HG02610 (cell line): ENCODE results near the gene PLEKHA5.

ENCODE experiments used
- ATAC-seq: cut with Tn5 transposase; IDR thresholded peaks from one replicate; pipeline ENCODE4 v1.9.1; 2021; ENCODE audit warnings: mild to moderate bottlenecking, moderate library complexity; ENCODE audit not compliant: unreplicated experiment

The PLEKHA5 gene

GRCh38 chr12:19129122-19129485, 429 bp upstream of the PLEKHA5 start:
- no peak for ATAC-seq

GRCh38 chr12:19130224-19131024, 891 bp downstream of the PLEKHA5 start:
- ATAC-seq: no peak

DNA sequence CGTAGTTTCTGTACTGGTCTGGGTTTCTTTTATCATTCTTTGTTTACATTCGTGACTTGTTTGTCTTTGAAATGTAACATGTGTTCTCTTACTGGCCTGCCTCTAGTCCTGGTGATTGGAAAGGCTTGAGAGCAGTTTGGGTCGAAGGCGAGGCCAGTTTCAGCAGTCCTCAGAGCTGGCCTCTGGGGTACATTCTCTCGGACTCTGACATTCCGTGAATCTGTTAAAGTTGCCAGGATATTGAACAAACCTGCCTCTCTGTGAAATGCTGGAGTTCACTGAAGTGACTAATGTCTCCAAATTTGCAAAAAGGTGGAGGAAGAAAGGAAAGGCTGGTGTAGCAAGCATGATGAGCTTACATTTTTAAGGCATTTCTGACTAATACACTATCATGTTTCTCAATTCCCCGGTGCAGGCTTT, 1.5 kb downstream of the PLEKHA5 start:
- no peak for ATAC-seq

- no peak for ATAC-seq
Measured at GRCh38 chr12:19138551-19138950, 9.0 kb downstream of the PLEKHA5 start.

DNA sequence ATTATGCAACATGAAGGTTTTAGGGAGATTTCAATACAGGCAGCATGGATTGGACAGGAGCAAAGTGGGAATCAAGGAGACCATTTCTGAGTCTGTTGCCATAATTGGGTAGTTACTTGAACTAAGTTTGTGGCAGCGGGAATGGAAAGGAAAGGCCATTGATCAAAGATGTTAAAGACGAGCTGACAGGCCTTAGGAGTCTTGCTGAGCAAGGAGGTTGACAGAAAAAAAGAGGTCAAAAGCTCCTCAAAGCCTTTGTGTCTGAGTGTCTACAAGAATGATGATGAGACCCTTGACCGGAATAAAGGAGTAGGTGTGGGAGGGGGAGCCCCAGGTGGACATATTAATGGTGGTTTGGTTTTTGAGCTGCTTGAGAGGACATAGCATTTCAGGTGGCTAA, 9.4 kb downstream of the PLEKHA5 start:
- no peak for ATAC-seq

- no peak for ATAC-seq
Measured at GRCh38 chr12:19139615-19140194, 10.2 kb downstream of the PLEKHA5 start.

DNA sequence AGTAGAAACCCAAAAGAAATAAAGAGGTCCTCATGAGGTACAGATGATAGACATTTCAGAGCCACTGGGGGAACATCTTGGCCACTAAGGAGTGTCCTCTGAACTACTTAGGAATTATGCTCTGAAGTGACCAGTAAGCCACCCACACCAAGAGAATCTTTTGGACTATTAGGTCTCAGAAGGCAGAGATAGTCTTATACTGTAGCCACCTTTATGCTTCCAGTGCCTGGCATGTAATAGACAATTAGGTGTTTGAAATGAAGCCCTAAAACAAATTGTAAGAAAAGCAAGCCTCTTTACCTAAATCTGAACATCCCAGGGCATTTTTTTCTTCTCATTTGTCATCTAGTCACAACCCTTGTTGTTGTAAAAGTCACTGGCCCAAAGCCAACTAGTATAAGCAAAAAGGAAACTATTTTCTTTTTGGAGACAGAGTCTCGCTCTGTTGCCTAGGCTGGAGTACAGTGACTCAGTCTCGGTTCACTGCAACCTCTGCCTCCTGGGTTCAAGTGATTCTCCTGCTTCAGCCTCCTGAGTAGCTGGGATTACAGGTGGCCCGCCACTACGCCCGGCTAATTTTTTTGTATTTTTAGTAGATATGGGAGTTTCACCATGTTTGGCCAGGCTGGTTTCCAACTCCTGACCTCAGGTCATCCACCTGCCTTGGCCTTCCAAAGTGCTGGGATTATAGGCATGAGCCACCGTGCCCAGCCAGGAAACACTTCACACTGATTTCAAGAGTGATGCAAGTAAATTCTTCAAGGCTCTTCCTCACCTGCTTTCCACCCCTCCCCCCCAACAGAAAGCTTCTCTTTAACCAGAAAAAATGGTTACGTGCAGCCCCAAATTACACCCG, 11.1 kb downstream of the PLEKHA5 start:
- no peak for ATAC-seq

GRCh38 chr12:19142499-19142898, 13.0 kb downstream of the PLEKHA5 start:
- no peak for ATAC-seq

DNA sequence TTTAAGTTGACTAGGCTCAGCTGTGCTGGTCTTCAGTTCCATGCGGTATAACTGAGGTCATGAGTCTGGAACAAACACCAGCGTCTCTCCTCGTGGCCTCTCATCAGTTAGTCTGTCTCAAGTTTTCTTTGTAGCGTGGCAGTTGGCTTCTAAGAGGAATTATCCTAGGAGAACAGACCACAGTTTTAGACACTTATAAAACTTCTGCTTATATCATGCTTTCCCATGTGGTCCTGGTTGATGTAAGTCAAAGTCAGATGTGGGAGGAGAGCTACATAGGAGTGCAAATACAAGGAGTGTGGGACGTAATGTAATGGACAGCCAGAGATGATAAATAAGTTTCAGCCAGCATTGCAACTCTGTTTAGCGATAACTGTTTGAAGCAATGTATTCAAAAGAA, 14.8 kb downstream of the PLEKHA5 start:
- no peak for ATAC-seq

DNA sequence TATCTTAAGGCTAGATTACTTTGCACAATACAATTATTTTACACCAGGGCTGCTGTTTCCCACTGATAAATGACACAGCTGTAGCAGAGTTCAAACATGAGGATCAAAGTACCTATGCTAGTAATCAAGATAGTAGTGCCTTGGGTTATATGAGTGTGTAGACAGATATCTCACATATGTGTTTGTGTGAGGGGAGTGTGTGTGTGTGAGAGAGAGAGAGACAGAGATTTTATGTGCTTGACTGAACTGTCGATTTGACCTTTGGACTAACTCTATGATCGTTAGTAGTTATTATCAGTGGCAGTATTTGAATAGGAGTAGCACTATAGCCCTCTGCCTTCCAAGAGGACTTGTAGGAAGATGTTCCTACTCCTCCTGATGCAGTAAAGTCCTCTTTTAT, 15.5 kb downstream of the PLEKHA5 start:
- ATAC-seq: no peak

- ATAC-seq: no peak
Measured at GRCh38 chr12:19148860-19149259, 19.3 kb downstream of the PLEKHA5 start.

DNA sequence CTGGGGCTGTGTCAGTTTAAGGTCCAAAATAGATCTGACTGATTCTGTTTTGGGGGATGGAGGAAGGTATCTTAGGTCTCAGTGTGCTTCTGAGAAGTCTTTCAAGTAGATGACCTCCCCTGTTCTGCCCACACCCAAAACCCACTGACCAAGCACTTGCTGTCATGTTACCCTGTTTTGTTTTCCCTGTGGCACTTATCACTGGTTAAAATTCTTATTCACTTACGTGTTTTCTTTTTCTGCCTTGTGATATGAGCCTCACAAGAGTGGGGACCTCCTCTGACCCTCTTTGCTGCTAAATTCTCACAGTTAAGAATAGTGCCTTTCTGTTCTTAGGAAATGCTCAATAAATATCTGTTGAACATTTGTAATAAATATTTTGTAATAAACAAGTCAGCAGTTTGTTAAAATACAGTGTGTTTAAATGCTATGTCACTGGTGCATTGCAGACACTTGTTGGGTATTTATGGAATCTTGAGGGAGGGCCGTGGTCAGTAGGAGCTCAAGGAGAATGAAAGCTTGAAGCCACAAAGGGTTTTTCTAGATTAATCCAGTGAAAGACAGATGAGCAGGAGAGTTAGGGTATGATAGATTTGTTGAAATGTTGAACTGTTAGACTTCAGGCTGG, 20.9 kb downstream of the PLEKHA5 start:
- ATAC-seq: no peak

- no peak for ATAC-seq
Measured at GRCh38 chr12:19151298-19151697, 21.8 kb downstream of the PLEKHA5 start.

DNA sequence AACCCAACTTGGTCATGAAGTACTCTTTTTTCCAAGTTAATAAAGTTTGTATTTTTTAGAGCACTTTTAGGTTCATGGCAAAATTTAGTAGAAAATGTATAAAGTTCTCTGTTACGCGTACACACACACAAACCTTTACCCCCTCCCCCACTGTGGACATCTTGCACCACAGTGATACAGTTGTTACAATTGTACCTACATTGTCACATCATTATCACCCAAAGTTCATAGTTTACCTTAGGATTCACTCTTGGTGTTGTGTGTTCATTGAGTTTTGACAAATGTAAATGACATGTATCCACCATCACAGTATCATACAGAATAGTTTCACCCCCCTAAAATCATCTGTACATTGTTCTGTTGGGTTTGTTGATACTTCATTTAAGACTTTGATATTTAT, 23.9 kb downstream of the PLEKHA5 start:
- ATAC-seq: no peak

DNA sequence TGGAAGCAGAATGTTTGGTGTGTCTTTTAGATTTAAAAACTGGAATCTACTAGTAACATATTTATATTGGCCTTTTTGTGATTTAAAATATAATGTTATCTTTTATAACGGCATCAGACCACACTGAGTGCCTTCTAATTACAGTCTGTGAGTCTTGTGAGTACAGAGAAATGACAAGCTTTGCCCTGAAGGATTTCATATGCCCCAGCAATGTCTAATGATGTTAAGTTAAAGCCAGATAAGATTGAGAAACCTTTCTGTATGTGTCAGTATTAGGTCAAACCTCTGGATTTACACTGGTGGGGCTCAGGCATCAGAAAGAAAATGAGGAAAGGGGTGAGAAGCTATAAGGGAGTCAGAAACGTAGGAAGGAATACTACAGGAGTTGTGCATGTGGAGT, 25.2 kb downstream of the PLEKHA5 start:
- no peak for ATAC-seq

DNA sequence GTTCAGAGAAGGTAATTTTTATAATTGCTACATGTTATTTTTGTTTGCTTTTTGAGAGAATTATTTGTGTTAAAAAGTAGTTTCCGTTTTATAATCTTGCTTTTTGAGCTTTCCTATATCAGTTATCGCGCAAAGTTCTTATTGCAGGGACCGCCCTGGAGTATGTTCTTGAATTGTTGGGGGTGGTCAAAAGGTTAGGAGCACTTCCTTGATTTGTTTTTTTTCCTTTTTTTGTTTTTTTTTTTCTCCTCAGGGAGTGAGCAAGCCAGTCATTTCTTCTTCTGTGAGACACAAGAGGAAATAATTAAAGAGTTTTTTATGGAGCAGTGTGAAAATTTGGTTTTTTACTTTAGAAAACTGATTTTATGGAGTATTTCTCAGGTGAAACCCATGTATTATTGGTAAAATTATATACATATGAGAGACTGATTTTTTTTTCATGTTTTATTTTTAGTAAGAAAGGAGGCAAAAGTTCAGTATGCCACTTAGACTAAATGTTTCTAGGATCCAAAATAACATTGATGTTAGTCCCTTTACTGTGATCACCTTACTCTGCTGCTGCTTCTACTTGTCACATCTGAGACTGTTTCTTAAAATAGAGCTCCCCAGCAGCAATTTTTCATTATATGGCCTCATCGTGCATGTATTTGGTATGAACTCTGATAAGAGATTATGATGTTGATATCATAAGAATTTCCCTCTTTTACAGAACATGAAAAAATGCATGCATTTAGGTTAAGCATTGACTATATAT, 26.6 kb downstream of the PLEKHA5 start:
- ATAC-seq: no peak

DNA sequence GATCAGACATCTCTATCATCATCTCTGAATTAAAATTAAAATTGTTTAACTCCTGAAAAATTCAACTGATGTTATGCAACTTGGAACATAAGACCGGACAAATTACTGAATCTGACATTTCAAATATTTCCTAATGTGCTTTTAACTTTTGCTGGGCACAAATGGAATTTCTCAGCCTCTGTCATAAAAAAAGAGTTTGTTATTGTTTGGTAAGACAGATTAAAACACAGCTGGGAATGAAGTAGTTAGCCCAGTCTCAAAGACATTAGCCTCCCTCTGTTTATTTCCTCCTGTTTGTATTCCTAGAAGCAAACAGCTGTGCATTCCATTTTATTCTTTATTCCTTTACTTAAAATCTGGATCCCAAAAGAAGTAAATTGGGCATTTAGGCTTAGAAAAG, 29.4 kb downstream of the PLEKHA5 start:
- no peak for ATAC-seq

DNA sequence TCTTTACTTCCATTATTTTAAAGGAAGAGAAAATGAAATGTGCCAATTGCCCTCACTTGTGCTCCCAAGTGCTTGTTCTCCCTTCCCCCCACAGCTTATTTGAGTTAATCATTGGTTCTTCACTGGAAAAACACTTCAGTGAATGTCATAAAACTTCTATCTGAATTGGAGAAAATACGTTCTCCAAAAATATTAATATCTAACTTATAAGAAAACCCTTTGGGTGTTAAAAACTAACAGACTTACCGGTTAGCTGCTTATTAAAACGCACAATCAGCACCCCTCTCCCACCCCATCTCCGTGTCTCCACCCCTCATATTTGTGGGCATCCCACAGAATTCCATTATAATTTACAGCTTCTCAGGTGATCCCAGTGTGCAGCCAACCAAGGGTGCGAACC, 31.7 kb downstream of the PLEKHA5 start:
- no peak for ATAC-seq

- ATAC-seq: no peak
Measured at GRCh38 chr12:19165451-19165850, 35.9 kb downstream of the PLEKHA5 start.

DNA sequence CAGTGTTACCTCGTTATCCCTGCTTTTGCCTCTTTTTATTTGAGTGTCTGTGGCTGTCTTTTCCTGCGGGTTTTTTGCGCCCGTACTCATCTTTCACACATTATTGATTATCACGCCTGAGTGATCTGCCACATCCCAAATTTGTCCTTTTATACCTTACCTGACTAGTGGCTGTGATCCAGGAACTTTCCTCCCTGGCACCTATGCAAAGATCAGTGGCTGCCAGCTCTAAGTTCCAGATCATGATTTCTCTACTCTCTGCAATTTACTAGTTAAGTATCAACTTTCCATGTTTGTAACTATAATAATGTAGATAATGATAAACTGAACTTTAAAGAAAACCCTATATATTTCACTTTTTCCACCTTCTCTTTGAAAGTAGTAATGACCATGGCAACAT, 36.9 kb downstream of the PLEKHA5 start:
- no peak for ATAC-seq

GRCh38 chr12:19166956-19167355, 37.4 kb downstream of the PLEKHA5 start:
- no peak for ATAC-seq
